HFFc6 (cell line): ENCODE data around the gene ALOXE3. TPM values are rescaled to one million over a fixed set of nuclear protein-coding genes. Genes with fewer than 3 reads are reported as not detected.

ENCODE experiments used
- DNase-seq: peaks from one replicate; pipeline ENCODE4 v3.0.0-alpha.2; 2018
- H3K27ac Mint-ChIP-seq: 2 replicates; pipeline ENCODE4 v1.8.0; 2020; ENCODE audit warnings: mild to moderate bottlenecking, mixed read lengths
- H3K27me3 Mint-ChIP-seq: 2 replicates; pipeline ENCODE4 v1.8.0; 2021; ENCODE audit warnings: mild to moderate bottlenecking, moderate library complexity, mixed read lengths; ENCODE audit not compliant: insufficient read depth
- H3K36me3 Mint-ChIP-seq: 2 replicates; pipeline ENCODE4 v1.8.0; 2021; ENCODE audit warnings: low read depth, mixed read lengths
- H3K4me1 Mint-ChIP-seq: 2 replicates; pipeline ENCODE4 v1.8.0; 2020; ENCODE audit warnings: low read depth, mixed read lengths
- H3K4me3 Mint-ChIP-seq: 2 replicates; pipeline ENCODE4 v1.8.0; 2020; ENCODE audit warnings: mild to moderate bottlenecking, moderate library complexity, mixed read lengths
- H3K9me3 Mint-ChIP-seq: 2 replicates; pipeline ENCODE4 v1.8.0; 2020; ENCODE audit warnings: mild to moderate bottlenecking, mixed read lengths
- total RNA-seq, 6 experiments: library from RNA; stranded (reverse); fragmentation: NEBNext Ultra II Directional; extraction: Animal tissue kit (Norgen Biotek cat#: 25700); gene quantifications; 2 replicates in 1 of 6; 3 replicates in 5 of 6; pipeline ENCODE4 v1.2.3, GENCODE V29; 2021
- TF ChIP-seq, protein P1 (sequence below): fragments of 200-600 bp; sonication (generic); IDR thresholded peaks from 2 replicates; pipeline ENCODE4 v1.5.0; 2021; ENCODE audit warnings: antibody characterized with exemption, mild to moderate bottlenecking

ALOXE3 gene
- total RNA-seq, 6 experiments from 2014 or later, result 0.14 to 0.30 (median 0.21) TPM

DNA sequence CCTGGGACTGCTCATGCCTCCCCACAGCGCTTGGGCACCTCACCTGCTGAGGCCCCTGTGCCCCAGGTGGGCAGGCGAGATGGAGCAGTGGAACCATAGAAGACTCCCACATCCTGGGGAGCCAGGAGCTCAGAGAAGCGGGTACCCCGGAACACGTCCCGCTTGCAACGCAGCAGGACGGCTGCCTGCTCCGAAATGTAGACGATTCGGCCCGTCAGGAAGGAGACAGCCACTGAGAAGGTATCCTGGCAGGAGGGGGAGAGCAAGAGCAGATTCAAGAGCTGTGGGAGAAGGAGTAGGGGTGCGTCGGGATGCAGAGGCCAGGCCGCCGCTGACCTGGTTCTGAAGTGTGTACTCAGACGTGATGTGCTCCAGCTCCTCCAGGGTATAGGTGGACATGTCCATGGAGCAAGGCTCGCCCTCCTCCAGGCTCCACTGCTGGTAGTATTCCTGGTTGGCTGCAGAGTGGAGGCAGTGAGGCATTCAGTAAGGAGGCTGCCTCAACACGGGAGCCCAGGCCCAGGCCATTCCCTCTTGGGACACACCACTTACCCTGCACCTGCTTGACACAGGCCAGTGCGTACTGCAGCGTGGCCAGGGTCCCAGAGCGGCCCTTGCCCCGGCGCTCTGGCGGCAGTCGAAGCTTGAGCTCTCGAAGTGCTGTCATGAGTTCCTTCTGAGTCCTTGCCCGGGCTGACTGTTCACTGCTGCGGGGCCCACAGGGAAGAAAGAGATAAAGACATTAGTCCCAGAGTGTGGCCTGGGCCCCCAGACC is 31.3 kb upstream of the ALOXE3 start:
- peaks cover 7% of the 10 kb centered on the region for H3K4me1 Mint-ChIP-seq
- TF ChIP-seq, protein P1, sequence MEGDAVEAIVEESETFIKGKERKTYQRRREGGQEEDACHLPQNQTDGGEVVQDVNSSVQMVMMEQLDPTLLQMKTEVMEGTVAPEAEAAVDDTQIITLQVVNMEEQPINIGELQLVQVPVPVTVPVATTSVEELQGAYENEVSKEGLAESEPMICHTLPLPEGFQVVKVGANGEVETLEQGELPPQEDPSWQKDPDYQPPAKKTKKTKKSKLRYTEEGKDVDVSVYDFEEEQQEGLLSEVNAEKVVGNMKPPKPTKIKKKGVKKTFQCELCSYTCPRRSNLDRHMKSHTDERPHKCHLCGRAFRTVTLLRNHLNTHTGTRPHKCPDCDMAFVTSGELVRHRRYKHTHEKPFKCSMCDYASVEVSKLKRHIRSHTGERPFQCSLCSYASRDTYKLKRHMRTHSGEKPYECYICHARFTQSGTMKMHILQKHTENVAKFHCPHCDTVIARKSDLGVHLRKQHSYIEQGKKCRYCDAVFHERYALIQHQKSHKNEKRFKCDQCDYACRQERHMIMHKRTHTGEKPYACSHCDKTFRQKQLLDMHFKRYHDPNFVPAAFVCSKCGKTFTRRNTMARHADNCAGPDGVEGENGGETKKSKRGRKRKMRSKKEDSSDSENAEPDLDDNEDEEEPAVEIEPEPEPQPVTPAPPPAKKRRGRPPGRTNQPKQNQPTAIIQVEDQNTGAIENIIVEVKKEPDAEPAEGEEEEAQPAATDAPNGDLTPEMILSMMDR, result no peak
- H3K4me3 Mint-ChIP-seq, result no peak overlapping the region
- peaks cover 15% of the 10 kb centered on the region; the same call in 1 of the 2 replicates for H3K36me3 Mint-ChIP-seq
- DNase-seq, result no peak
- peak overlapping the region; percentile 33; the same call in 1 of the 2 replicates for H3K27ac Mint-ChIP-seq
- H3K27me3 Mint-ChIP-seq, result peaks cover 34% of the 10 kb centered on the region
- H3K9me3 Mint-ChIP-seq, result no peaks in the 10 kb centered on the region

GRCh38 chr17:8148560-8148959 is 30.2 kb upstream of the ALOXE3 start:
- Mint-ChIP-seq H3K27me3 (peaks cover 39% of the 10 kb centered on the region), H3K36me3 (peaks cover 20% of the 10 kb centered on the region), H3K4me1 (peaks cover 7% of the 10 kb centered on the region), H3K4me3 (no peak overlapping the region), H3K27ac (peak overlapping the region; percentile 21; the same call in 1 of the 2 replicates), H3K9me3 (no peaks in the 10 kb centered on the region)
- TF ChIP-seq, protein P1, result no peak
- DNase-seq, result no peak

DNA sequence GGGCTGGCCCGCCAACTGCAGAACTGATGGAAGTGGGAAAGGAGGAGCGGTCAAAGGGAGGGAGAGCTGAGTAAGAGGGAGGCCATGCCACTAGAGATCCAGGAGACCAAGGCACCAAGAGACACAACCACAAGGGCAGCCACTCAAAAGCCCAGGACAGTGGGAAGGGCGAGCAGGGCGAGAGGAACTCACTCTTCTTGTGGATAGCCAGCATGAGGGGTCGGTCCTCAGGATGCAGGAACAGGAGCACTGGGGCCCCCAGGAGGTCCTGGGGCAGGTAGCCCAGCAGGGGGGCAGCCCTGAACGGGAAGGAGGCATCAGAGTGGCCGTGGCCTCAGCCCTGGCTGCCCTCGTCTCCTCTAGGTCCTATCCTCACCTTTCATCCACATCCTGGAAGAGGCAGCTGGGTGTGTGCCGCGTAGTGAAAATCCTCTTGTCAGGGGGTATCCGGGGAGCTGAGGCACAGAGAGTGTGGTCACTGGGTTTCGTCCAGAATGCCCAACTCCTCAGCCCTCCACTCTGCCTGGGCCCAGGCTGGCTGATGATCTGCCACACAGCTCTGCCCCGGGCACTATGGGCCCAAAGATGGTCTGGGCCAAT is 29.6 kb upstream of the ALOXE3 start:
- DNase-seq, result no peak
- Mint-ChIP-seq H3K27me3 (peaks cover 40% of the 10 kb centered on the region), H3K9me3 (no peaks in the 10 kb centered on the region), H3K4me1 (peaks cover 7% of the 10 kb centered on the region), H3K27ac (peak overlapping the region; percentile 24), H3K36me3 (peaks cover 20% of the 10 kb centered on the region), H3K4me3 (no peak overlapping the region)
- TF ChIP-seq, protein P1, result no peak

- TF ChIP-seq, protein P1, result no peak
- Mint-ChIP-seq H3K27ac (peak overlapping the region; percentile 24), H3K36me3 (peaks cover 20% of the 10 kb centered on the region), H3K4me3 (no peak overlapping the region), H3K4me1 (peaks cover 7% of the 10 kb centered on the region), H3K27me3 (peaks cover 37% of the 10 kb centered on the region), H3K9me3 (no peaks in the 10 kb centered on the region)
- no peak for DNase-seq
Measured at GRCh38 chr17:8147141-8147804, 29.0 kb upstream of the ALOXE3 start.

GRCh38 chr17:8146381-8147140 is 28.2 kb upstream of the ALOXE3 start:
- DNase-seq, result no peak
- H3K9me3 Mint-ChIP-seq, result no peaks in the 10 kb centered on the region
- H3K27me3 Mint-ChIP-seq, result peaks cover 34% of the 10 kb centered on the region
- H3K4me1 Mint-ChIP-seq, result peaks cover 3% of the 10 kb centered on the region
- TF ChIP-seq, protein P1, result no peak
- no peak overlapping the region for H3K4me3 Mint-ChIP-seq
- H3K36me3 Mint-ChIP-seq, result peaks cover 20% of the 10 kb centered on the region
- peak overlapping the region; percentile 10; the same call in 1 of the 2 replicates for H3K27ac Mint-ChIP-seq
